HepG2 (cell line): Measurements from ENCODE around the gene AKR1A1. TPM values are rescaled to one million over a fixed set of nuclear protein-coding genes. Genes with fewer than 3 reads are reported as not detected.

ENCODE experiments used
- CENPX ChIP-seq: sonication (generic); formaldehyde crosslinking; IDR thresholded peaks from 2 replicates; pipeline ENCODE4 v1.9.0; 2021; ENCODE audit warnings: mild to moderate bottlenecking, missing genetic modification reagents, moderate library complexity
- EHMT2 ChIP-seq: fragments of 200-600 bp; sonication (generic); IDR thresholded peaks from 2 replicates; pipeline ENCODE4 v1.7.0; 2017; ENCODE audit warnings: antibody characterized with exemption, low read depth, low read length, borderline replicate concordance
- EP300 ChIP-seq, 3 experiments: sonication (generic) in 1 of 3; formaldehyde crosslinking in 1 of 3; IDR thresholded peaks; 2 replicates each; pipeline versions ENCODE4 v1.5.1 to v1.6.1; 2011 to 2020; ENCODE audit warnings: low read depth in 2 of 3, low read length in 2 of 3, borderline replicate concordance in 1 of 3, improper control_type of control experiment in 1 of 3, mild to moderate bottlenecking in 1 of 3, missing genetic modification reagents in 1 of 3, moderate library complexity in 1 of 3
- GMEB2 ChIP-seq: IDR thresholded peaks from 2 replicates; pipeline ENCODE4 v1.6.1; 2016; ENCODE audit warnings: missing biosample characterization, missing genetic modification reagents, low read depth
- HBP1 ChIP-seq: IDR thresholded peaks from 2 replicates; pipeline ENCODE4 v1.6.1; 2016; ENCODE audit warnings: low read depth, control low read depth
- HES4 ChIP-seq: sonication (generic); formaldehyde crosslinking; IDR thresholded peaks from 2 replicates; pipeline ENCODE4 v1.9.0; 2021; ENCODE audit warnings: mild to moderate bottlenecking, missing genetic modification reagents, borderline replicate concordance
- HINFP ChIP-seq: sonication (generic); formaldehyde crosslinking; IDR thresholded peaks from 2 replicates; pipeline ENCODE4 v1.4.0; 2020; ENCODE audit warnings: low read depth, mild to moderate bottlenecking, missing genetic modification reagents
- KAT8 ChIP-seq: IDR thresholded peaks from 2 replicates; pipeline ENCODE4 v1.6.1; 2016; ENCODE audit warnings: missing genetic modification reagents, missing compliant biosample characterization
- KLF16 ChIP-seq, 2 experiments: sonication (generic) in 1 of 2; formaldehyde crosslinking in 1 of 2; IDR thresholded peaks; 2 replicates each; pipeline versions ENCODE4 v1.6.1 to v1.8.0; 2016 to 2023; ENCODE audit warnings: missing genetic modification reagents in 2 of 2, missing compliant biosample characterization in 1 of 2
- KLF9 ChIP-seq: IDR thresholded peaks from 2 replicates; pipeline ENCODE4 v1.6.1; 2016; ENCODE audit warnings: low read depth
- MAFK ChIP-seq, 2 experiments: IDR thresholded peaks in 1 of 2; conservative IDR thresholded peaks in 1 of 2; 2 replicates each; pipeline ENCODE4 v1.6.1; 2011; ENCODE audit warnings: improper control_type of control experiment in 2 of 2, low read length in 2 of 2
- NFE2L1 ChIP-seq: sonication (generic); formaldehyde crosslinking; IDR thresholded peaks from 2 replicates; pipeline ENCODE4 v1.4.0; 2020; ENCODE audit warnings: missing genetic modification reagents, mild to moderate bottlenecking, borderline replicate concordance
- NR2C2 ChIP-seq: sonication (generic); formaldehyde crosslinking; IDR thresholded peaks from 2 replicates; pipeline ENCODE4 v1.4.0; 2020; ENCODE audit warnings: missing genetic modification reagents, mild to moderate bottlenecking, moderate library complexity, borderline replicate concordance
- SOX5 ChIP-seq: IDR thresholded peaks from 2 replicates; pipeline ENCODE4 v1.6.1; 2016; ENCODE audit warnings: borderline replicate concordance
- U2AF1 ChIP-seq: fragments of 200-400 bp; formaldehyde crosslinking; optimal IDR thresholded peaks from 2 replicates; pipeline ENCODE3; 2017; ENCODE audit warnings: mild to moderate bottlenecking, low read depth, low read length
- XRCC5 ChIP-seq: fragments of 200-400 bp; formaldehyde crosslinking; optimal IDR thresholded peaks from 2 replicates; pipeline ENCODE3; 2017; ENCODE audit warnings: mild to moderate bottlenecking, low read length
- ZBTB38 ChIP-seq: sonication (generic); formaldehyde crosslinking; IDR thresholded peaks from 2 replicates; pipeline ENCODE4 v1.5.1; 2020; ENCODE audit warnings: mild to moderate bottlenecking, missing genetic modification reagents
- ZNF101 ChIP-seq: sonication (generic); formaldehyde crosslinking; IDR thresholded peaks from 2 replicates; pipeline ENCODE4 v1.4.0; 2020; ENCODE audit warnings: mild to moderate bottlenecking, low read depth, missing genetic modification reagents, borderline replicate concordance
- ZNF292 ChIP-seq: sonication (generic); formaldehyde crosslinking; IDR thresholded peaks from 2 replicates; pipeline ENCODE4 v1.8.1; 2022; ENCODE audit warnings: mild to moderate bottlenecking, low read depth, missing genetic modification reagents, borderline replicate concordance
- ZNF510 ChIP-seq: sonication (generic); formaldehyde crosslinking; IDR thresholded peaks from 2 replicates; pipeline ENCODE4 v1.4.0; 2020; ENCODE audit warnings: low read depth, mild to moderate bottlenecking, missing genetic modification reagents
- ZNF580 ChIP-seq: IDR thresholded peaks from 2 replicates; pipeline ENCODE4 v1.6.1; 2016; ENCODE audit warnings: low read depth, borderline replicate concordance
- ZNF782 ChIP-seq: sonication (generic); formaldehyde crosslinking; IDR thresholded peaks from 2 replicates; pipeline ENCODE4 v1.4.0; 2020; ENCODE audit warnings: missing genetic modification reagents, mild to moderate bottlenecking, borderline replicate concordance
- ZSCAN21 ChIP-seq: sonication (generic); formaldehyde crosslinking; IDR thresholded peaks from 2 replicates; pipeline ENCODE4 v1.8.0; 2022; ENCODE audit warnings: mild to moderate bottlenecking, missing genetic modification reagents, moderate library complexity, borderline replicate concordance
- polyA plus RNA-seq, 8 experiments: library from polyadenylated mRNA; depleted of rRNA in 3 of 8; stranded (reverse) in 7 of 8; unstranded in 1 of 8; fragments of >200 nt; fragmentation: Illumina TruSeq in 4 of 8; extraction: Trizol in 4 of 8; gene quantifications; 2 replicates each; pipeline versions ENCODE4 v1.2.1 to v1.2.3, GENCODE V29; 2011 to 2016; ENCODE audit warnings: low read depth in 4 of 8, missing spikeins in 1 of 8, mixed read lengths in 1 of 8; ENCODE audit not compliant: insufficient read depth in 1 of 8
- total RNA-seq, 5 experiments: library from RNA; depleted of rRNA; stranded (reverse); fragments of >200 nt; fragmentation: Illumina TruSeq; extraction: Trizol; gene quantifications; 2 replicates each; pipeline ENCODE4 v1.2.3, GENCODE V29; 2016; ENCODE audit warnings: low read depth in 1 of 5

The AKR1A1 gene
- total and polyA plus RNA-seq, 2 of the 13 experiments (the other 11 are each of a cell fraction or from before 2014, with no cell fraction given), result 181 to 217 TPM

DNA sequence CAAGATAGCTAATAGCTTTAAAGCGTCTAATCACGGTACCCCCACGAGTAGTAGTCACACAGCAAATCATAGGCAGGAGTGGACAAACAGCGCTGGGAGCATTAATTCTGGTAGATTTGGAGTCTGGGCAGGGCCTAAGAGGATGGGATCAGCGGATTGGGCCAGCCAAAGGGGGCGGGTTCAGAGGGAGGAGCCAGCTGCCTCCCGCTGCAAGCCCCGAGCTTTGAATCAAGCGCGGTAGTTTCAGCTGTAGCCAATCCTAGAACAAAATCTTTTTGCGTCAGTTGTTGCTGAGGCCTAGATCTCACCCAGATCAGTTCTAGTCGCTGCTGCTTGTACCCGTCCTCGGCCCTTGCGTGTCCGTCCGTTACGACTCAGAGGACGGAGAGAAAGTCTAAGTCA is 32.6 kb downstream of the AKR1A1 start (continued):
- no peak for TF ChIP-seq HINFP
- TF ChIP-seq NR2C2 (CRISPR knock-in tag), result no peak
- no peak for TF ChIP-seq ZNF292 (CRISPR knock-in tag)
- no peak for TF ChIP-seq ZBTB38
- no peak for TF ChIP-seq U2AF1
- no peak for TF ChIP-seq NFE2L1
- TF ChIP-seq SOX5 (CRISPR knock-in tag), result no peak
- no peak for TF ChIP-seq EHMT2
- 0 out of 2 replicates have a peak, but pooled peaks have one; percentile 19 for TF ChIP-seq ZNF580 (CRISPR knock-in tag)
- no peak for TF ChIP-seq HES4 (CRISPR knock-in tag)
- TF ChIP-seq KLF16 (CRISPR knock-in tag; IDR thresholded peaks at IDR 0.05), result no peak
- TF ChIP-seq CENPX (CRISPR knock-in tag), result no peak
- TF ChIP-seq MAFK (conservative IDR thresholded peaks at IDR 0.05 in 1 of 2, IDR thresholded peaks at IDR 0.05 in 1 of 2; ENCODE audit: low read length in 2 of 2), result no peak
- TF ChIP-seq ZNF510 (CRISPR knock-in tag), result no peak
- TF ChIP-seq ZSCAN21, result no peak
- TF ChIP-seq KAT8, result no peak
- TF ChIP-seq ZNF782 (CRISPR knock-in tag), result no peak
- no peak for TF ChIP-seq GMEB2
- no peak for TF ChIP-seq ZNF101 (CRISPR knock-in tag)
- TF ChIP-seq EP300 (IDR thresholded peaks at IDR 0.05; ENCODE audit: low read depth in 2 of 2, low read length in 2 of 2), result no peak
- no peak for TF ChIP-seq EP300 (CRISPR knock-in tag; IDR thresholded peaks at IDR 0.05; ENCODE audit: borderline replicate concordance)
- TF ChIP-seq HBP1 (CRISPR knock-in tag), result no peak
- no peak for TF ChIP-seq KLF9 (CRISPR knock-in tag)
- peak; percentile 33 for TF ChIP-seq XRCC5
